Parathyroid adenoma (tissue), 2 donors: ENCODE results near the gene CNTNAP2.

Source experiments
- H2AFZ ChIP-seq: fragments of 300-600 bp; sonication (generic); one replicate; pipeline ENCODE4 v1.7.0; 2017; ENCODE audit warnings: antibody characterized with exemption, mild to moderate bottlenecking
- H3K27ac ChIP-seq: fragments of 300-600 bp; sonication (generic); one replicate; pipeline ENCODE4 v1.7.0; 2017
- H3K27me3 ChIP-seq: fragments of 300-600 bp; sonication (generic); one replicate; pipeline ENCODE4 v1.7.0; 2017; ENCODE audit warnings: low read length; ENCODE audit not compliant: control insufficient read depth, insufficient read depth
- H3K36me3 ChIP-seq: fragments of 300-600 bp; sonication (generic); one replicate; pipeline ENCODE4 v1.7.0; 2017; ENCODE audit warnings: low read length; ENCODE audit not compliant: control insufficient read depth, insufficient read depth
- H3K4me1 ChIP-seq: fragments of 300-600 bp; sonication (generic); one replicate; pipeline ENCODE4 v1.7.0; 2017; ENCODE audit warnings: control low read depth
- H3K4me2 ChIP-seq: fragments of 300-600 bp; sonication (generic); one replicate; pipeline ENCODE4 v1.7.0; 2017; ENCODE audit warnings: low read length
- H3K4me3 ChIP-seq: fragments of 300-600 bp; sonication (generic); one replicate; pipeline ENCODE4 v1.7.0; 2017; ENCODE audit warnings: low read depth, low read length
- H3K79me2 ChIP-seq: fragments of 300-600 bp; sonication (generic); one replicate; pipeline ENCODE4 v1.7.0; 2017; ENCODE audit warnings: control low read depth
- H3K9ac ChIP-seq: fragments of 300-600 bp; sonication (generic); one replicate; pipeline ENCODE4 v1.7.0; 2017; ENCODE audit warnings: mild to moderate bottlenecking
- H3K9me3 ChIP-seq: fragments of 300-600 bp; sonication (generic); one replicate; pipeline ENCODE4 v1.7.0; 2017; ENCODE audit warnings: low read length; ENCODE audit not compliant: control insufficient read depth
- TF ChIP-seq, protein P1 (sequence below): fragments of 300-600 bp; sonication (generic); IDR thresholded peaks from one replicate; pipeline ENCODE4 v1.7.0; 2017; ENCODE audit warnings: antibody characterized with exemption, mild to moderate bottlenecking
- donor health status: primary hyperparathyroidism.

The CNTNAP2 gene

DNA sequence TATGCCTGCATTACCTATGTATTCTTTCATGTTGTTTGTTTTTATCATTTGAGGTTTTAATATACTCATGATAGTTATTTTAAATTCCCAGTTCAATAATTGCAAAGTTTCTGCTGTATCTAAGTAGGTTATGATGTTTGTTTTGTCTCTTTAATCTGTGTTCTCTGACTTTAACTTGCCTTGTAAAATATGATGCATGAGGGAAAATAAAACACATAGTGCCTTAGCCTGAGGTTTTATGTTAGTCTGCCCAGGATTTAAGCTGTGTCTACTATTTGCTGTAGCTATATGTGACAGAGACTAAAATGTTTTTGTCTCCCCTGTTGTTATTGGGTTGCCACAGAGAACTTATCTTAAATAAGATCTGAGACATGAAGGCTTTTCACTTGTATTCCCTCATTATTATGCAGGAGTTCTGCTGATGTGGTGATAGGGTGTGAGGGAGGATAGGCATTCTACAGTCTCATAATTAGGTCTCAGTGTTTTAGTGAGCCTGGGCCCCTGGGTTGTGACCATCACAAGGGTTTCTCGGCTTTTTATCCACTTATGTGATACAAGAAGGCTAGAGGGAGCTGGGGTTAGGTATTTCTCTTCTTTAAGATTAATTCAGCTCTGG, 582.5 kb downstream of the CNTNAP2 start:
- Histone ChIP-seq H3K4me2 (no peak overlapping the region), H3K9ac (no peak overlapping the region), H3K27me3 (no peaks in the 10 kb centered on the region), H3K36me3 (no peaks in the 10 kb centered on the region), H3K79me2 (no peaks in the 10 kb centered on the region), H2AFZ (no peak overlapping the region), H3K27ac (no peak overlapping the region), H3K4me1 (no peaks in the 10 kb centered on the region), H3K4me3 (no peak overlapping the region), H3K9me3 (no peaks in the 10 kb centered on the region)
- TF ChIP-seq, protein P1, sequence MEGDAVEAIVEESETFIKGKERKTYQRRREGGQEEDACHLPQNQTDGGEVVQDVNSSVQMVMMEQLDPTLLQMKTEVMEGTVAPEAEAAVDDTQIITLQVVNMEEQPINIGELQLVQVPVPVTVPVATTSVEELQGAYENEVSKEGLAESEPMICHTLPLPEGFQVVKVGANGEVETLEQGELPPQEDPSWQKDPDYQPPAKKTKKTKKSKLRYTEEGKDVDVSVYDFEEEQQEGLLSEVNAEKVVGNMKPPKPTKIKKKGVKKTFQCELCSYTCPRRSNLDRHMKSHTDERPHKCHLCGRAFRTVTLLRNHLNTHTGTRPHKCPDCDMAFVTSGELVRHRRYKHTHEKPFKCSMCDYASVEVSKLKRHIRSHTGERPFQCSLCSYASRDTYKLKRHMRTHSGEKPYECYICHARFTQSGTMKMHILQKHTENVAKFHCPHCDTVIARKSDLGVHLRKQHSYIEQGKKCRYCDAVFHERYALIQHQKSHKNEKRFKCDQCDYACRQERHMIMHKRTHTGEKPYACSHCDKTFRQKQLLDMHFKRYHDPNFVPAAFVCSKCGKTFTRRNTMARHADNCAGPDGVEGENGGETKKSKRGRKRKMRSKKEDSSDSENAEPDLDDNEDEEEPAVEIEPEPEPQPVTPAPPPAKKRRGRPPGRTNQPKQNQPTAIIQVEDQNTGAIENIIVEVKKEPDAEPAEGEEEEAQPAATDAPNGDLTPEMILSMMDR = no peak

DNA sequence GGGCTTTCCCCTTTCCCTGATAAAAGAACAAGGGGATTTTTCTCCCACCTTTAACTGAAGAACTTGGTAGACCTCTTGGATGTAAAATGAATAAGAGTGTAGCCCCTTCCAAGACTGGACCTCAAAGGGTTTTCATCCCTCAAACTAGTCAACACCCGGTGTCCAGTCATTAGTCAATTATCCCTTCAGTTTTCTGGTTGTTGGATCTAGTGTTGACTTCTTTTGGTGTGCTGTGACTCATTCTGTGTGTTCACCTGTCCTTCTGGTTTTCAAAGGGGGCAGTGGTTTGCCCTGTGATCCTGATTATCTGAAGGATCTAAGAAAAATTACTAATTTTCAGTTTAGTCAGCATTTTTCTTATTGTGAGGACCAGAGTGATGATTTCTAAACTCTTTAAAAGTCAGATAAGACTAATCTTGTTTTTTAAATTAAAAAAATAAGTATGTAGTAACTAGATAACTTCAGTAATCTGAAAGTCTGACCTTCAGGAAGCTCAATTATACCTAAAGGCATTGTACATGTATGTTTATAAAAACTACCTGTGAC, 583.5 kb downstream of the CNTNAP2 start:
- no peak overlapping the region for H3K4me3 ChIP-seq
- TF ChIP-seq, protein P1 = no peak
- H3K79me2 ChIP-seq = no peaks in the 10 kb centered on the region

DNA sequence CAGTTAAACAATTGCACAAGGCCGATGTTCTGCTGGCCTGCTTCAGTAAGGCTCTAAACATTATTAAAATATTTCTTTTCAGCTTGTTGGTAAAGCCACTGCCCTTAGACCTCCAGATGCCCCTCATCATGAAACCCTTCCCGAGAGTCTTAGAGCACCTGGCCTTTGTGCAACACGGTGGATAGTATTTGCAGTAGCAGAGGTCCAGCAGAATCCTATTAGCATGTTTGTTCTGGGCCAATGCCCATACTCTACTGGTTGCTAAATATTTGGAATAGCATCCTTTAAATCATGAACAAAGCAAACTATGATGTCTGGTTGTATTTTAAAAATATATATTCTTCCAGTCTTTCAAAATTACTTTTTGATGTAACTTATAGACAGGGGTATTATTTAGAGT, 584.6 kb downstream of the CNTNAP2 start:
- TF ChIP-seq, protein P1 = no peak
- H3K4me2 ChIP-seq = no peak overlapping the region
- no peaks in the 10 kb centered on the region for H3K79me2 ChIP-seq
- H3K9ac ChIP-seq = no peak overlapping the region
- H3K27ac ChIP-seq = no peak overlapping the region
- H3K4me1 ChIP-seq = no peaks in the 10 kb centered on the region
- H2AFZ ChIP-seq = no peak overlapping the region
- H3K9me3 ChIP-seq = no peaks in the 10 kb centered on the region
- no peak overlapping the region for H3K4me3 ChIP-seq
- no peaks in the 10 kb centered on the region for H3K27me3 ChIP-seq
- no peaks in the 10 kb centered on the region for H3K36me3 ChIP-seq

More for the DNA sequence above, 583.5 kb downstream of the CNTNAP2 start:
- no peaks in the 10 kb centered on the region for H3K36me3 ChIP-seq
- no peaks in the 10 kb centered on the region for H3K4me1 ChIP-seq
- no peaks in the 10 kb centered on the region for H3K9me3 ChIP-seq
- no peak overlapping the region for H3K9ac ChIP-seq
- no peak overlapping the region for H3K4me2 ChIP-seq
- H2AFZ ChIP-seq = no peak overlapping the region
- H3K27me3 ChIP-seq = no peaks in the 10 kb centered on the region
- H3K27ac ChIP-seq = no peak overlapping the region

DNA sequence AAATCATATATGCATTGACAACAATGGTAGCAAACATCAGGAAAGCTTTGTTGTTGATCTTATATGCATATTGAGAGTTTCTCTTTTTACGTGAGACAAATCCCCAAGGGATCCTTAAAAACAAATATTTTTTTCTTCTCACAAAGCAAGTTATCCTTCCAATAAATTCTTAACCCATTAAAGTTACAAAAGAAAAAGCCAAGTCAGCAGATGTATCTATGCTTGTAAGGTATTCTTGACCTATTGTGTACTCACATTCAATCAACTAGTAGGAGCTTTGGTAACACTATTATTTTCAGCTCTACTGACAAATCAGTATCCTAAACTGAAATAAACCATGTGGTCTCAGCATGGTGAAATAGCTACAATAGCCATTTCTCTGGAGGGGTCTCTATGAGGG, 586.3 kb downstream of the CNTNAP2 start:
- Histone ChIP-seq H3K27me3 (no peaks in the 10 kb centered on the region), H3K36me3 (no peaks in the 10 kb centered on the region), H3K9me3 (no peaks in the 10 kb centered on the region), H3K79me2 (no peaks in the 10 kb centered on the region), H3K4me1 (no peaks in the 10 kb centered on the region), H3K9ac (no peak overlapping the region), H3K27ac (no peak overlapping the region), H3K4me2 (no peak overlapping the region), H2AFZ (no peak overlapping the region), H3K4me3 (no peak overlapping the region)
- TF ChIP-seq, protein P1 = no peak
